Ectodermal cell (in vitro differentiated cells): Measurements from ENCODE around the gene TCF19.
"Not testable (repeated sequence)": the region's sequence is repeated elsewhere in the genome, so short reads cannot be mapped to it uniquely, and the experiment has no call there.

Experiments
- H3K27ac ChIP-seq: 2 replicates; pipeline ENCODE4 v1.7.0; 2013; ENCODE audit warnings: mild to moderate bottlenecking, low read depth, low read length; ENCODE audit not compliant: insufficient read depth, poor library complexity, severe bottlenecking
- H3K27me3 ChIP-seq: 2 replicates; pipeline ENCODE4 v1.7.0; 2013; ENCODE audit warnings: mild to moderate bottlenecking, low read length; ENCODE audit not compliant: insufficient read depth, control insufficient read depth, poor library complexity, severe bottlenecking
- H3K36me3 ChIP-seq: one replicate; pipeline ENCODE4 v1.7.0; 2013; ENCODE audit warnings: low read length; ENCODE audit not compliant: control insufficient read depth, insufficient read depth
- H3K4me1 ChIP-seq: one replicate; pipeline ENCODE4 v1.7.0; 2013; ENCODE audit warnings: low read length; ENCODE audit not compliant: control insufficient read depth, insufficient read depth
- H3K4me3 ChIP-seq: 2 replicates; pipeline ENCODE4 v1.7.0; 2013; ENCODE audit warnings: low read depth, low read length, control low read depth; ENCODE audit not compliant: insufficient read depth
- H3K9me3 ChIP-seq: 2 replicates; pipeline ENCODE4 v1.7.0; 2013; ENCODE audit warnings: mild to moderate bottlenecking, low read length, moderate library complexity; ENCODE audit not compliant: control insufficient read depth
- WGBS, 2 experiments: methylation state at CpG; one replicate each; pipeline ENCODE4 v1.1.7; 2013; ENCODE audit warnings: missing lambda C conversion rate in 2 of 2; 5-methylcytosine and 5-hydroxymethylcytosine counted together

Gene TCF19

DNA sequence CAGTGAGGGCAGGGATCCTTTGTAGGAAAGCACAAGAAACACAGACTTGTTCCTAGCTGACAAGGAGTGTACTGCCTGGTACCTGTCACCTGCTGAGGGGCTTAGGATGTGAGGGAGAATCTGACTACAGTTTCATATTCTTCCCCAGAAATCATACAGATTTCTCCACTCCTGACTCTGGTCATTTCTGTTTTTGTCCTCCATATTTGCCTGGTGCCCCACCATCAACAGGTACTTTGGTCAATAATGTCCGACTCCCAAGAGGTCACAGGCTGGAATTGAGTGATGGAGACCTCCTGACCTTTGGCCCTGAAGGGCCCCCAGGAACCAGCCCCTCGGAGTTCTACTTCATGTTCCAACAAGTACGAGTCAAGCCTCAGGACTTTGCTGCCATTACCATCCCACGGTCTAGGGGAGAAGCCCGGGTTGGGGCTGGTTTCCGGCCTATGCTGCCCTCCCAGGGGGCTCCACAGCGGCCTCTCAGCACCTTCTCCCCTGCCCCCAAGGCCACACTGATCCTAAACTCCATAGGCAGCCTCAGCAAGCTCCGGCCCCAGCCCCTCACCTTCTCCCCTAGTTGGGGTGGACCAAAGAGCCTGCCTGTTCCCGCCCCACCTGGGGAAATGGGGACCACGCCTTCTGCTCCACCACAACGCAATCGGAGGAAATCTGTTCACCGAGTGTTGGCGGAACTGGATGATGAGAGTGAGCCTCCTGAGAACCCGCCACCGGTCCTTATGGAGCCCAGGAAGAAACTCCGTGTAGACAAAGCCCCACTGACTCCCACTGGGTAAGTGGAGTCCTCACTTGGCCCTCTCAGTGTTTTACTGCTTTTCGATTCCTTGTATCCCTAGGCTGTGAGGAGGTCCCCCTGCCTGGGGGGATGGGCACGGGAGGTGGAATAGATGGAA, 3.1 kb downstream of the TCF19 start:
- H3K36me3 ChIP-seq, result no peaks in the 10 kb centered on the region
- no peak overlapping the region for H3K4me3 ChIP-seq
- 91 to 92% methylated on average over 19 of the region's 19 CpGs for WGBS, 2 experiments
- H3K9me3 ChIP-seq, result no peaks in the 10 kb centered on the region
- peaks cover 4% of the 10 kb centered on the region for H3K4me1 ChIP-seq
- peaks cover 12% of the 10 kb centered on the region for H3K27me3 ChIP-seq
- no peak overlapping the region for H3K27ac ChIP-seq

DNA sequence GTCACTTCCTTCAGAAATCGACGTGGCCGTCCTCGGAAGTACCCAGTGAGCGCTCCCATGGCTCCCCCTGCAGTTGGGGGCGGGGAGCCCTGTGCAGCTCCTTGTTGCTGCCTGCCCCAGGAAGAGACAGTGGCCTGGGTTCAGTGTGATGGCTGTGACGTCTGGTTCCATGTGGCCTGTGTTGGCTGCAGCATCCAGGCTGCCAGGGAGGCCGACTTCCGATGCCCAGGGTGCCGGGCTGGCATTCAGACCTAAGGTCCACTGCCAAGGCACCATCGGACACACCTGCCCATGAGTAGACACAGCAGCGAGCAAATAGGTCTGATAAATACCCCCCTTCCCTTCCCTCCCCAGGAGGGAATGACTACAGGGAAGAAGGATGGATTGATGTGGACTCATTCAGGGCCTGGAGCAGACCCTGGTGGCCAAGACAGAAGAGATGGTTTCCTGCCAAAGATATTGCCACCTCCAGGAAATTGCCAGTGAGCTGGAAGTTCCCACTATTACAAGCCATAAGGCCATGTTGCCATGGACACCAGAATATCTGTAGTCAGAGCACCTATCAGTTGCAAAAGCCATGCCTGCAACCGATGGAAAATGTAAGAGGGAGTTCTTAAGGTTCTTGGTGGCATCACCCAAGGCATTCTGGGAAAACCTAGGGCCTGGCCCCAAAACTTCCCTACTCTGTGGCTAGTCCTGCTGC, 4.2 kb downstream of the TCF19 start:
- Histone ChIP-seq H3K4me3 (no peak overlapping the region), H3K27me3 (peaks cover 12% of the 10 kb centered on the region), H3K36me3 (no peaks in the 10 kb centered on the region), H3K27ac (no peak overlapping the region), H3K4me1 (no peaks in the 10 kb centered on the region), H3K9me3 (no peaks in the 10 kb centered on the region)
- 92 to 93% methylated on average over 13 of the region's 13 CpGs for WGBS, 2 experiments

DNA sequence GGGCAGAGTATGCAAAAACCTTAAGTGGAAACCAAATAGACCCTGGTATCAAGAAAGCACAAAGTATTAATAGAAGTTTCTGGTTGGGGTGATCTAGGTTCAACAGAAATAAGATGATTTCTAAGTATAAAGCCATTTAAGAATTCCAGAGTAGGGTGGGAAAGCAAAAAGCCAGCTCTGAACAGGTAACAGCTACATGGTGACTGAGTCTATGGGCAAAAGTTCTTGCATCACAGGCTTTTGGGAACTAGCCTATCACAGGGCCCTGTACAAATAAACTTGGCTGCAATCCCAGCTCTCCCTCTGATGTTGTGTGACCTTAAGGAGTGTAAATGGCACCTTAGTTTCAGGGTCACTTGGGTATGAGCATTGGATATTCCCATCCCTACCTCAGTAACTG, 5.5 kb downstream of the TCF19 start:
- H3K27ac ChIP-seq, result no peak overlapping the region
- no peak overlapping the region for H3K4me3 ChIP-seq
- no peaks in the 10 kb centered on the region for H3K36me3 ChIP-seq
- H3K4me1 ChIP-seq, result no peaks in the 10 kb centered on the region
- H3K9me3 ChIP-seq, result no peaks in the 10 kb centered on the region
- H3K27me3 ChIP-seq, result peaks cover 16% of the 10 kb centered on the region

DNA sequence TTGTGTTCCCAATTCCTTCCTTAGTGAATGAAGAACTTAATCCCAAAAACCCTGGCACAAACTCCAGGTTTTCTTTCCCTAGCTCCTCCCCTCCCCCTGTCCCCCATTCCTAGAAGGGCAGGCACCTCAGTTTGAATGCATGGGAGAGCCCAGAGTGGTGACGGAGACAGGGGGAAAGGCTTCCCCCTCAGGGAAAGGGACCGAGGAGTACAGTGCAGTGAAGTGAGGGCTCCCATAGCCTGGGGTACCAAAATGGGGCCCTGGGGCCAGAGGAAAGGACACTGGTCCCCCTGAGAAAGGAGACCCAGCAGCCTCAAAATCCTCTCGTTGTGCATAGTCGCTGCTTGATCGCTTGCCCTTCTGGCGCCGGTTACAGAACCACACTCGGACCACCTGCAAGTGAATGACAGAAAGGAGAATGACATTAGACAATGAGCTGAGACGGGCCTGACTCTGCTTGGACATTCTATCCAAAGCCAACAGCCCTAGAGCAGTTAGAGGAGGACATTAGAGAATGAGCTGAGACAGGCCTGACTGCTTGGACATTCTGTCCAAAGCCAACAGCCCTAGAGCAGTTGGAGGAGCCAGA, 6.2 kb downstream of the TCF19 start:
- H3K4me3 ChIP-seq, H3K27ac ChIP-seq, H3K4me1 ChIP-seq, H3K9me3 ChIP-seq, H3K36me3 ChIP-seq: not testable (repeated sequence)
- 90 to 92% methylated on average over 7 of the region's 9 CpGs for WGBS, 2 experiments
- peaks cover 16% of the 10 kb centered on the region for H3K27me3 ChIP-seq

DNA sequence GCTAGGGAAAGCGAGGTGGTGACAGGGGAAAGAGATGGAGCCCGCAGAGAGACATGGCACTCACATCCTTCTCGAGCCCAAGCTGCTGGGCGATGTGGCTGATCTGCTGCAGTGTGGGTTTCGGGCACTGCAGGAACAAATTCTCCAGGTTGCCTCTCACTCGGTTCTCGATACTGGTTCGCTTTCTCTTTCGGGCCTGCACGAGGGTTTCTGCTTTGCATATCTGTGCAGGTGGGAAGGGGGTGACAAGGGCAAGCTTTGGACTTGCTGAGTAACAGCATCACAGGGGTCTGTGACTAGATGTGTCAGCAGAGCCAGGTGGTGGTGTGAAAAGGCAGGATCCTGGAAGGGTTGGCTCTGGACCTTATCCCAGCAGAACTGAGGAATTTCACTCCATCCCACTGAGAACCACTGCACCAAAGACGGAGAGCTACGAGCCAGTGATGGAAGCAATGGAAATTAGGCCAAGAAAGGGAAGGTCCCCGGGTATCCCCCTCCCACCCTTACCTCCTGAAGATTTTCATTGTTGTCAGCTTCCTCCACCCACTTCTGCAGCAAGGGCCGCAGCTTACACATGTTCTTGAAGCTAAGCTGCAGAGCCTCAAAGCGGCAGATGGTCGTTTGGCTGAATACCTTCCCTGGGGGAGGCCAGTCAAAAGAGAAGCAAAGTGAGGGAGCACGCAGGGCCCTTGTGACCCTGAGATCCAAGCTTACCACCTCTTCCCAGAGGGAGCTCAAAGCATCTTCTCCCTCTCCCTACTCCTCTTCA, 6.9 kb downstream of the TCF19 start:
- H3K36me3 ChIP-seq, H3K27ac ChIP-seq, H3K4me1 ChIP-seq, H3K9me3 ChIP-seq, H3K4me3 ChIP-seq: not testable (repeated sequence)
- WGBS, 2 experiments, result 53 to 58% methylated on average over 17 of the region's 17 CpGs
- H3K27me3 ChIP-seq, result peaks cover 20% of the 10 kb centered on the region

DNA sequence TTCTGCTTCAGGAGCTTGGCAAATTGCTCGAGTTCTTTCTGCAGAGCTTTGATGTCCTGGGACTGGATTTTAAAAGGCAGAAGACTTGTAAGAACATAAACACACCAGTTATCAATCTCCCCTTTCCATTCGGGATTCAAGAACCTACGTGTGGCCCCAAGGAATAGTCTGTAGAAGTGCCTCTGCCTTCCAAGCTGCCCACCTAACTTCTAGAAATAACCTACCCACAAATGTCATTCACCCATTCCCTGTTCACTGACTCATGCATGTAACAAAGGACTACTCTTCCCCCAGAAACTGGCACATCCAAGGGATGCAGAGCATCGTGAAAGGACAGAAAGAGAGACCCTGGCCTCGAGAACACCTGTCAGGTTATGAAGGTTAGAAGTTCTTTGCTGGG, 7.6 kb downstream of the TCF19 start:
- Histone ChIP-seq H3K27me3 (peaks cover 27% of the 10 kb centered on the region), H3K4me3 (no peak overlapping the region), H3K27ac (no peak overlapping the region), H3K9me3 (no peaks in the 10 kb centered on the region), H3K4me1 (peaks cover 7% of the 10 kb centered on the region), H3K36me3 (no peaks in the 10 kb centered on the region)
- 82 to 88% methylated on average over 5 of the region's 5 CpGs for WGBS, 2 experiments

DNA sequence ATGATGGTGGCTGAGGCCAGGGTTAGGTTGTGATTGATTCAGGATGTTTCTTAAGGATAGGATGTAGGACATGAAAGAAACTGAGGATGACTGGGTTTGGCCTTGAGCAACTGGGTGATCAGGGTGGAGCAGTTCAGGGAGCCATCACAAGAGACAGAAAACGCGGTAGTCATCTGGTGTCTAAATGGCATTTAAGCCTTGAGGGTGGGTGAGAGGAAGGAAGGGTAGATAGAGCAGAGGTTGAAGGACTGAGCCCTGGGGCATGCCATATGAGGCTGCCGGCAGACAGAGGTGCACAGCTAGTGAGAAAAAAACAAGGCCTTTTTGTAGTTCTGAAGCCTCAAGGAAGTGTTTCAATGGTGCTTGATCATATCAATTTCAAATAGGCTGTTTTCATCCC, 10.2 kb downstream of the TCF19 start:
- Histone ChIP-seq H3K4me1 (peaks cover 26% of the 10 kb centered on the region), H3K27ac (no peak overlapping the region), H3K9me3 (no peaks in the 10 kb centered on the region), H3K27me3 (peaks cover 38% of the 10 kb centered on the region), H3K4me3 (no peak overlapping the region), H3K36me3 (no peaks in the 10 kb centered on the region)
- 34 to 40% methylated on average over 3 of the region's 3 CpGs for WGBS, 2 experiments

DNA sequence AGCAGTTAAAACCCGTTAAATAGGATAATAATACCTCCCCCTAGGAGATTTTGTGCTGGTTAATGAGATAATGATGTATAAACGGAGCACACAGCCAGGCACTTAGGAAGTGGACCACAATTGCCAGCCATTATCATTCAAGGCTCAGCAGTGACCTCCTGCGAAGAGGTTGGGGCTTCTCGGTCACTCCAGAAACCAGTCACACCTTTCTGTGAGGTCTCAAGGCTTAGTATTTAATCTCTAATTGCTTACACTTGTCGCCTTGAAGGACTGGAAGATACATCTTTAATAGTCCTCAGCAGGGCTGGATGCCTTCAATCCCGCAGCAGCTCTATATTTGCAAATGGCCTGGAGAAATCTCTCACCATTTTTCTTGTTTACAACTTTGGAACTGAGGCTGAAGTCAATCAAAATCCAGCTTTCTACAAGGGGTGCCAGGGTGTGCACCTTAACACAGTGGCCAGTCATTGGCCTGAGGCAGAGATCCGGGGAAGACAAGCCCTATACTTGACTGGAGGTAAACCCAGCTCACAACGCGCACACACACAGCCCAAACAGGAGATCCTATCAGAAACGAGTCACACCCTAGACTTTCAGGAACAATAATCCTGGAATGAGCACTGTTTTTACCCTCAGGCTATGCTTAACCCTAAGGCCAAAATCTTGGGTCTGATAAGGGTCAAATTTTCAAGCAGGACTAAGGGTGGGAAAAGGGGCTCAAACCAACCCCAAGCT, 10.9 kb downstream of the TCF19 start:
- Histone ChIP-seq H3K27me3 (peaks cover 38% of the 10 kb centered on the region), H3K36me3 (no peaks in the 10 kb centered on the region), H3K4me3 (no peak overlapping the region), H3K27ac (no peak overlapping the region), H3K9me3 (no peaks in the 10 kb centered on the region), H3K4me1 (peaks cover 26% of the 10 kb centered on the region)
- 21 to 23% methylated on average over 9 to 10 of the region's 10 CpGs for WGBS, 2 experiments

DNA sequence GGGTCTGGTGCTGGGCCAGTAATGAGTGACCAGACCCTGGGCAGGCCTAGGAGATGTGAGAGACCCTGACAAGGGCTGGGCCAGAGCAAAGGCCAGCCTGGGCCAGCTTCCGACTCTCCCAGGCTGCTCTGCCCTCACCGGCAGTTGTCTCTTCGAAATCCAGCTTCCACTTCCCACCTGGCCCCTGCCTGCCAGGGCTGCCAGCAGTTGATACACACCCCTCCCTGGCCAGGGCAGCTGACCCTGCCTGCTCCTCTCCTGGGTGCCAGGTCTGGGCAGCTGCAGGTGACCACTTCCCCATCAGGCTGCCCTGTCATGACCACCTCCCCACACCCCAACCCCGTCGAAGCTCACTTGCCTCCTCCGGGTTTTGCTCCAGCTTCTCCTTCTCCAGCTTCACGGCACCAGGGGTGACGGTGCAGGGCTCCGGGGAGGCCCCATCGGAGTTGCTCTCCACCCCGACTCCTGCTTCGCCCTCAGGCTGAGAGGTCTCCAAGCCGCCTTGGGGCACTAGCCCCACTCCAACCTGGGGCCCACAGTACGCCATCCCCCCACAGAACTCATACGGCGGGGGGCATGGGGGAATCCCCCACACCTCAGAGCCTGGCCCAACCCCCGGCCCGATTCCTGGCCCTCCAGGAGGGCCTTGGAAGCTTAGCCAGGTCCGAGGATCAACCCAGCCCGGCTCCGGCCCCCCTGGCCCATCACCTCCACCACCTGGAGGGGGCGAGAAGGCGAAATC, 11.6 kb downstream of the TCF19 start:
- peaks cover 26% of the 10 kb centered on the region for H3K4me1 ChIP-seq
- not testable (repeated sequence) for H3K9me3 ChIP-seq, H3K36me3 ChIP-seq, H3K4me3 ChIP-seq, H3K27ac ChIP-seq
- 24 to 26% methylated on average over 23 of the region's 23 CpGs for WGBS, 2 experiments
- H3K27me3 ChIP-seq, result peaks cover 38% of the 10 kb centered on the region
